ENCODE measurements around the gene ATP6V1C2. TPM values are rescaled to one million over a fixed set of nuclear protein-coding genes. Genes with fewer than 3 reads are reported as not detected.

Gene ATP6V1C2
- total RNA-seq, 1 donor from 2014 or later = 0.26 TPM

- Histone ChIP-seq H3K27me3 (ENCODE audit: control insufficient read depth, insufficient read depth, low read length) (no peaks in the 10 kb centered on the region), H3K4me3 (ENCODE audit: low read depth, low read length) (no peak overlapping the region), H3K36me3 (ENCODE audit: control insufficient read depth, insufficient read depth, low read length) (no peaks in the 10 kb centered on the region)
- TF ChIP-seq, protein P1, sequence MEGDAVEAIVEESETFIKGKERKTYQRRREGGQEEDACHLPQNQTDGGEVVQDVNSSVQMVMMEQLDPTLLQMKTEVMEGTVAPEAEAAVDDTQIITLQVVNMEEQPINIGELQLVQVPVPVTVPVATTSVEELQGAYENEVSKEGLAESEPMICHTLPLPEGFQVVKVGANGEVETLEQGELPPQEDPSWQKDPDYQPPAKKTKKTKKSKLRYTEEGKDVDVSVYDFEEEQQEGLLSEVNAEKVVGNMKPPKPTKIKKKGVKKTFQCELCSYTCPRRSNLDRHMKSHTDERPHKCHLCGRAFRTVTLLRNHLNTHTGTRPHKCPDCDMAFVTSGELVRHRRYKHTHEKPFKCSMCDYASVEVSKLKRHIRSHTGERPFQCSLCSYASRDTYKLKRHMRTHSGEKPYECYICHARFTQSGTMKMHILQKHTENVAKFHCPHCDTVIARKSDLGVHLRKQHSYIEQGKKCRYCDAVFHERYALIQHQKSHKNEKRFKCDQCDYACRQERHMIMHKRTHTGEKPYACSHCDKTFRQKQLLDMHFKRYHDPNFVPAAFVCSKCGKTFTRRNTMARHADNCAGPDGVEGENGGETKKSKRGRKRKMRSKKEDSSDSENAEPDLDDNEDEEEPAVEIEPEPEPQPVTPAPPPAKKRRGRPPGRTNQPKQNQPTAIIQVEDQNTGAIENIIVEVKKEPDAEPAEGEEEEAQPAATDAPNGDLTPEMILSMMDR (IDR thresholded peaks at IDR 0.05; ENCODE audit: insufficient read depth, low read length, severe bottlenecking) = no peak
- FAIRE-seq = no peak
- DNase-seq (ENCODE audit: low read depth) = no peak
Measured at GRCh38 chr2:10733566-10733925, 12.1 kb downstream of the ATP6V1C2 start.

- no peak overlapping the region for H3K4me3 ChIP-seq (ENCODE audit: low read depth, low read length)
- H3K27me3 ChIP-seq (ENCODE audit: control insufficient read depth, insufficient read depth, low read length) = no peaks in the 10 kb centered on the region
- no peaks in the 10 kb centered on the region for H3K36me3 ChIP-seq (ENCODE audit: control insufficient read depth, insufficient read depth, low read length)
- TF ChIP-seq, protein P1 (IDR thresholded peaks at IDR 0.05; ENCODE audit: insufficient read depth, low read length, severe bottlenecking) = no peak
- no peak for DNase-seq (ENCODE audit: low read depth)
- no peak for FAIRE-seq
Measured at GRCh38 chr2:10733980-10734379, 12.6 kb downstream of the ATP6V1C2 start.

DNA sequence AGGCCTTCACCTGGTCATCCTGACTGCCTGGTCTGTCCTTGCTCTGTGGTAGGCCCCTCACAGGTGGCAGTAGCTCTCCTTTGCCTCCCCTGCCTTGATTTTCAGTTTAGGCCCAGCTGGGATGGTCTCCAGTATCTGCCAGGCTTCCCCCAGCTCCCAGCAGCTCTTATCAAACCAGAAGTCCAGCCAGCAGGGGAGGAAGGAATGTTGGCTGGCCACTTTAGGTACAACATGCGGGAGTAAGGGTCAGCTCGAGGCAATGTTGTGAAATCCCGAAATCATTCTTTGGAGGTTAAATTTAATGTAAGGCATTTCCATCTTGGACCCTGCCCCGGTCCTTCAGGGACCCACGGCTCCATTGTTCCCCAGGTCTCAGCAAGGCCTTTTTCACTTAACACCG lies 16.8 kb downstream of the ATP6V1C2 start:
- no peak for DNase-seq (ENCODE audit: low read depth)
- FAIRE-seq = no peak
- Histone ChIP-seq H3K4me3 (ENCODE audit: low read depth, low read length) (no peak overlapping the region), H3K36me3 (ENCODE audit: control insufficient read depth, insufficient read depth, low read length) (no peaks in the 10 kb centered on the region), H3K27me3 (ENCODE audit: control insufficient read depth, insufficient read depth, low read length) (no peaks in the 10 kb centered on the region)
- TF ChIP-seq, protein P1 (IDR thresholded peaks at IDR 0.05; ENCODE audit: insufficient read depth, low read length, severe bottlenecking) = no peak

DNA sequence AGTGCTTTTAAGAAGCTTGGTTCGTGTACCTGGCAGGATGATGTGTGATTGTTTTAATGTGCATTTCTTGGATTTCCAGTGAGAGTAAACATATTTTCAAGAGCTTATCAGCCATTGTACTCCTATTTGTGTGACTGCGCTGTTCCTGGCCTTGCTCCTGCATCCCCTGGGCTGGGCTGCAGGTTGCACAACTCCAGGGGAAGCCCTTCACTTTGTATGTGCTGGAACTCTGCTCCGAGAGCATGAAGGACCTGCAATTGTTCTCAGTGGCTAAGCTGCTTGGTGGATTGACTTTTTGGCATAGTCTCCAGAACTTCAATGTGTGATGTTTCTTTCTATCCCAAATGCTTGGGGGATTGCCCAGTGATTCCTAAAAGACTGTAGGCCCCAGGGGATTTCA lies 18.8 kb downstream of the ATP6V1C2 start:
- Histone ChIP-seq H3K36me3 (ENCODE audit: control insufficient read depth, insufficient read depth, low read length) (no peaks in the 10 kb centered on the region), H3K27me3 (ENCODE audit: control insufficient read depth, insufficient read depth, low read length) (no peaks in the 10 kb centered on the region), H3K4me3 (ENCODE audit: low read depth, low read length) (no peak overlapping the region)
- TF ChIP-seq, protein P1 (IDR thresholded peaks at IDR 0.05; ENCODE audit: insufficient read depth, low read length, severe bottlenecking) = no peak
- FAIRE-seq (no peak), DNase-seq (ENCODE audit: low read depth) (no peak)

DNA sequence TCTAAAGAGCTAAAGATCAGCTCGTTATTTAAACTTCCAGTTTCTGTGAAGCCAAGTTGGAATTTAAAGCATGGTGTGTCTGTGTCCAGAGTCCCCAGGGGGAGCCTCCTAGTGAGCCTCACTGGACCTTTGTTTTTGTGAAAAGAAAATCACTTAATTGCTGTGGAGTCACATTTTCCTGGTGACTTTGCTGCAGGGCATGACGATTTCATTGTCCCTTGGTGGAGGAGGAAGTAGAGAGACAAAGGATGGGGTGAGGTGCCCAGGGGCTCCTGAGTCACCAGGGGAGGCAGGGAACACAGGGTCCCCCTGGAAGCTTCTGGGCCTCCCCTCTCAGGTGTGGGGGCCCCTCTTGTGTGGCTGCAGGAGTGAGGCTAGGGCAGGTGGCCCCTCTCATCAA lies 19.7 kb downstream of the ATP6V1C2 start:
- TF ChIP-seq, protein P1 (IDR thresholded peaks at IDR 0.05; ENCODE audit: insufficient read depth, low read length, severe bottlenecking) = no peak
- H3K36me3 ChIP-seq (ENCODE audit: control insufficient read depth, insufficient read depth, low read length) = no peaks in the 10 kb centered on the region
- FAIRE-seq = no peak
- no peak for DNase-seq (ENCODE audit: low read depth)
- H3K27me3 ChIP-seq (ENCODE audit: control insufficient read depth, insufficient read depth, low read length) = no peaks in the 10 kb centered on the region
- no peak overlapping the region for H3K4me3 ChIP-seq (ENCODE audit: low read depth, low read length)

- TF ChIP-seq, protein P1 (IDR thresholded peaks at IDR 0.05; ENCODE audit: insufficient read depth, low read length, severe bottlenecking) = no peak
- no peak for FAIRE-seq
Measured at GRCh38 chr2:10742666-10743065, 21.2 kb downstream of the ATP6V1C2 start.

More at GRCh38 chr2:10742666-10743065, 21.2 kb downstream of the ATP6V1C2 start:
- peak; percentile 37 for DNase-seq (ENCODE audit: low read depth)
- Histone ChIP-seq H3K36me3 (ENCODE audit: control insufficient read depth, insufficient read depth, low read length) (no peaks in the 10 kb centered on the region), H3K27me3 (ENCODE audit: control insufficient read depth, insufficient read depth, low read length) (no peaks in the 10 kb centered on the region), H3K4me3 (ENCODE audit: low read depth, low read length) (no peak overlapping the region)

Data from bronchial epithelial cell (primary cell).